ENCODE measurements around the gene AGRN. TPM values are rescaled to one million over a fixed set of nuclear protein-coding genes. Genes with fewer than 3 reads are reported as not detected.

Gene AGRN
- total RNA-seq, 1 donor = 95.9 TPM

DNA sequence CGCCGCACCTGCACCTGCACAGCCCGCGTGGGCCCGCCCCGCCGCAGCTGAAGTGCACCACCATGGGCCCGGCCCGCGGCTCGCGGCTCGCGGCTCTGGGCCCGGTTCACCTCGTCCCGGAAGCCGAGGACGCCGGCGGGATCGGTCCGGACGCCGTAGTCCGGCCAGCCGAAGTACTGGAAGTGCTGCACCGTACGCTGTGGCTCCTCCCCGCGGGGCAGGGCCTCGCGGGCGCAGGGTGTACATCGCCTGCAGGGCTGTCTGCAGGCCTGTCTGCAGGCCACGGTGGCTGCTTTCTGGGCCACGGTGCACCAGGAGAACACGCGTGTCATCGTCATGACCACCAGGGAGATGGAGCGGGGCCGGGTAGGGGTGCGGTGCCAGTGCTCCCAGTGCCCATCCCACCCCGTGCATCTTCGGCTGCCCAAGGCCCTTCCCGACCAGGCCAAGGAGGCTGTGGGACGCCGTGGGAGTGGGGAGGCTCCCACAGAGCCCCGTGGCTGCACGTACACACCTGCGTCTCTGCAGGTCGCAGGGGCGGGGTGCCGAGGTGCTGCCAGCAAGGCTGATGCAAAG is 47.5 kb downstream of the AGRN start:
- no peak for DNase-seq (ENCODE audit: low read depth)
- H3K4me3 ChIP-seq (ENCODE audit: low read depth, low read length) = no peak overlapping the region
- TF ChIP-seq CTCF (IDR thresholded peaks at IDR 0.05; ENCODE audit: insufficient read depth, low read depth, low read length) = no peak

DNA sequence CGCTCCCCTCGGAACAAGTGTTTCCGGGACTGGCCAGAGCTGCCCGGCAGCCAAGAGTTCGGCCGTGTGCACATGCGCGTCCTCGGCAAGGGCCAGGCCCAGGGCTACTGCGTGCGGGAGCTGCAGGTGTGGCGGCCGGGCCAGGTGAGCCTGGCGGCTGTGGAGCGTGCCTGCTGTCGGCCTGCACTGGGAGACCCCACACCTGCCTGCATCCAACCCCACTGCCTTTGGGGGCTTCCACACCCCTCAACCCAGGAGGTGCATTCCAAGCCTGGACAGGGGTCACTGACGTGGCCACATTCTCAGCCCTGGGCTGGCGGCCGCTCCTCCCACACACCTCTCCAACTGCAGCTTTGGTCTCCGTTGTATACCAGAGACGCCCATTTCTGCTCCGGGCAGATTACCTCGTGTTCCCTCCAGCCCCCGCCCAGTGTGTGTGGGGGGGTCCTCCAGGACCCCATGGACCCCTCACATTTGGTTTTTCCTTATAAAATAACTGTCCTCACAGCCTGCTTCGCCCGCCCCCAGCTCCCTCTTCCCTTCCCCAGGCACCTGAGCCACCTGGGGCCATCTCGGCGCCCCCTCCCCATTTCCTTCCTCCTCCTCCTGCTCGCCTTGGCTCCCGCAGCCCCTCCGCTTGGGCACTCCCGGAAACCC is 48.1 kb downstream of the AGRN start:
- DNase-seq (ENCODE audit: low read depth) = no peak
- no peak for TF ChIP-seq CTCF (IDR thresholded peaks at IDR 0.05; ENCODE audit: insufficient read depth, low read depth, low read length)

DNA sequence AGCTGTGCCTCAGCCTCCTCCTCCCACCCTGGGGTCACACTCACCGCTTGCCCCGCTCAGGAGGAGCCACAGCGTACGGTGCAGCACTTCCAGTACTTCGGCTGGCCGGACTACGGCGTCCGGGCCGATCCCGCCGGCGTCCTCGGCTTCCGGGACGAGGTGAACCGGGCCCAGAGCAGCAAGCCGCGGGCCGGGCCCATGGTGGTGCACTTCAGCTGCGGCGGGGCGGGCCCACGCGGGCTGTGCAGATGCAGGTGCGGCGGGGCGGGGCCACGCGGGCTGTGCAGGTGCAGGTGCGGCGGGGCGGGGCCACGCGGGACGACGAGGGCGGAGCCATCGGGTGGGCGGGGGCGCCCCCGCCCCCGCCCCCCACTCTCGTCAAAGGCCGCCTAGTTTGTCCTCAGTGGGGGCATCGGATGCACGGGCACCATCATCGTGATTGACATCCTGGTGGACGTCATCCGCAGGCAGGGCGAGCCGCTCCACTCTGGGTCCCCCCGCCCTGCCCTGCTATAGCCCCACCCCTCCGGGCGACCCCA is 48.7 kb downstream of the AGRN start:
- no peak for TF ChIP-seq CTCF (IDR thresholded peaks at IDR 0.05; ENCODE audit: insufficient read depth, low read depth, low read length)
- H3K4me3 ChIP-seq (ENCODE audit: low read depth, low read length) = peak overlapping the region; percentile 78
- no peak for DNase-seq (ENCODE audit: low read depth)

More for the DNA sequence above, 48.1 kb downstream of the AGRN start:
- no peak overlapping the region for H3K4me3 ChIP-seq (ENCODE audit: low read depth, low read length)

GRCh38 chr1:1069056-1069710 is 49.3 kb downstream of the AGRN start:
- no peak for TF ChIP-seq CTCF (IDR thresholded peaks at IDR 0.05; ENCODE audit: insufficient read depth, low read depth, low read length)
- peak overlapping the region; percentile 78 for H3K4me3 ChIP-seq (ENCODE audit: low read depth, low read length)
- peak; percentile 52 for DNase-seq (ENCODE audit: low read depth)

- no peak for TF ChIP-seq CTCF (IDR thresholded peaks at IDR 0.05; ENCODE audit: insufficient read depth, low read depth, low read length)
- no peak overlapping the region for H3K4me3 ChIP-seq (ENCODE audit: low read depth, low read length)
- peak; percentile 8 for DNase-seq (ENCODE audit: low read depth)
Observed at GRCh38 chr1:1069711-1070676, 50.1 kb downstream of the AGRN start.

All from fibroblast of villous mesenchyme (primary cell).